ENCODE measurements around the gene ASTL. TPM values are rescaled to one million over a fixed set of nuclear protein-coding genes. Genes with fewer than 3 reads are reported as not detected.

ASTL gene
- total and polyA plus RNA-seq, 4 donors = not detected

DNA sequence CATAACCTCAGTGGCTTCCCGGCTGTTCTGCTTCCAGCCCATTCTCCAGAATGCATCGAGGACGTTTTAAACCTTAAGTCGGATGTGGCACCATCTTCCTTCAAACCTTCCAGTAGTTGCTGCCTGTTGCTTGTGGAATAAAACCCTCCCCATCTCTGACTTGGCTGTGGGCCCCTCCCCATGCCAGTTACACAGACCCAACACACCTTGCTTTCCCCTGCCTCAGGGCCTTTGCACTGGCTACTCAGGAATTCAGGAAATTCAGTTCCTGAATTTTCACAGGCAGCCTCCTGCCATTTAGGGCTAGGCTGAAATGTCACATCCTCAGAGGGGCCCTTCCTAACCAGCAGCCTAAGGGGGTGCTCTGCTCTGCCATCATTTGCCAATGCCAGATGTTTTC is 16.9 kb downstream of the ASTL start:
- H3K9me3 ChIP-seq (ENCODE audit: control insufficient read depth in 4 of 4, low read length in 3 of 4) = no peaks in the 10 kb centered on the region
- WGBS = 89% methylated on average over 4 of the region's 4 CpGs
- no peak overlapping the region for H3K4me3 ChIP-seq (ENCODE audit: low read depth in 1 of 3, low read length in 3 of 3)
- peaks cover 0 to 3% (median 2%) of the 10 kb centered on the region in 4 donors for H3K4me1 ChIP-seq (ENCODE audit: control insufficient read depth in 4 of 4, insufficient read depth in 4 of 4, low read length in 3 of 4)
- no peaks in the 10 kb centered on the region for H3K36me3 ChIP-seq (ENCODE audit: control insufficient read depth in 4 of 4, insufficient read depth in 3 of 4, low read depth in 1 of 4, low read length in 3 of 4)
- DNase-seq (ENCODE audit: low spot score) = no peak
- peaks cover 0 to 3% (median 0%) of the 10 kb centered on the region in 4 donors for H3K27me3 ChIP-seq (ENCODE audit: control insufficient read depth in 4 of 4, insufficient read depth in 4 of 4, low read length in 3 of 4)
- H3K27ac ChIP-seq (ENCODE audit: low read depth in 1 of 2, low read length in 2 of 2) = no peak overlapping the region
- no peak overlapping the region for H3K9ac ChIP-seq (ENCODE audit: low read depth in 1 of 2, low read length in 2 of 2)
- TF ChIP-seq JUND (IDR thresholded peaks at IDR 0.05) (no peak), RXRA (IDR thresholded peaks at IDR 0.05) (no peak), CTCF (IDR thresholded peaks at IDR 0.05; ENCODE audit: low read depth, low read length, missing input control) (no peak), REST (IDR thresholded peaks at IDR 0.05) (no peak)

DNA sequence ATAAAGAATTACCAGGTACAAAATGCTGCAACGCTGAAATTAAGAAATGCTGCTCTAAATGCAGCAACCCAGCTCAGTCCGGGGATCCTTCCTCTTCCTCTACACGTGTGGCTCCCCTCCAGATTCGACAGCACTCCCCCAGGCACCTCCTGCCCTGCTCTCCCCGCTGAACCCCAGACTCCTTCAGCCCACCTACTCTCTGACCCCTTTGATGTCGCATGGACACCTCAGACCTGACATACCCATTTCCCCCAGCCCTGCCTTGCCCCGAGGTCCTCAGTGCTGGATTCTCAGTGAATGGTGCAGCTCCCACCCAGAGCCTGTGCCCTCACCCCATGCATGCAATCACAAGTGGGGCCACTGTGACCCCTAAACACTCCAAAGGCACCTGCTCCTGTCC is 17.3 kb downstream of the ASTL start:
- no peaks in the 10 kb centered on the region for H3K36me3 ChIP-seq (ENCODE audit: control insufficient read depth in 4 of 4, insufficient read depth in 3 of 4, low read depth in 1 of 4, low read length in 3 of 4)
- no peak for DNase-seq (ENCODE audit: low spot score)
- H3K27me3 ChIP-seq (ENCODE audit: control insufficient read depth in 4 of 4, insufficient read depth in 4 of 4, low read length in 3 of 4) = peaks cover 0 to 3% (median 0%) of the 10 kb centered on the region in 4 donors
- no peak overlapping the region for H3K4me3 ChIP-seq (ENCODE audit: low read depth in 1 of 3, low read length in 3 of 3)
- H3K4me1 ChIP-seq (ENCODE audit: control insufficient read depth in 4 of 4, insufficient read depth in 4 of 4, low read length in 3 of 4) = peaks cover 0 to 6% (median 3%) of the 10 kb centered on the region in 4 donors
- 64% methylated on average over 7 of the region's 7 CpGs for WGBS
- H3K27ac ChIP-seq (ENCODE audit: low read depth in 1 of 2, low read length in 2 of 2) = no peak overlapping the region
- no peak for TF ChIP-seq HNF4G (IDR thresholded peaks at IDR 0.05)
- TF ChIP-seq CTCF (IDR thresholded peaks at IDR 0.05; ENCODE audit: low read depth, low read length, missing input control) = no peak
- TF ChIP-seq, protein P1, sequence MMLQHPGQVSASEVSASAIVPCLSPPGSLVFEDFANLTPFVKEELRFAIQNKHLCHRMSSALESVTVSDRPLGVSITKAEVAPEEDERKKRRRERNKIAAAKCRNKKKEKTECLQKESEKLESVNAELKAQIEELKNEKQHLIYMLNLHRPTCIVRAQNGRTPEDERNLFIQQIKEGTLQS (IDR thresholded peaks at IDR 0.05) = no peak
- no peak for TF ChIP-seq RXRA (IDR thresholded peaks at IDR 0.05)
- TF ChIP-seq ZBTB33 (IDR thresholded peaks at IDR 0.05) = no peak
- TF ChIP-seq TAF1 (conservative IDR thresholded peaks at IDR 0.05) = no peak
- no peak for TF ChIP-seq RAD21 (IDR thresholded peaks at IDR 0.05)
- H3K9me3 ChIP-seq (ENCODE audit: control insufficient read depth in 4 of 4, low read length in 3 of 4) = no peaks in the 10 kb centered on the region
- no peak overlapping the region for H3K9ac ChIP-seq (ENCODE audit: low read depth in 1 of 2, low read length in 2 of 2)

Data from liver (tissue), 9 donors.